HepG2 (cell line): ENCODE measurements around the gene CIDEA. TPM values are rescaled to one million over a fixed set of nuclear protein-coding genes. Genes with fewer than 3 reads are reported as not detected.

ENCODE experiments used
- GABPB1 ChIP-seq: IDR thresholded peaks from 2 replicates; pipeline ENCODE4 v1.6.1; 2016; ENCODE audit warnings: mild to moderate bottlenecking, missing genetic modification reagents, moderate library complexity, missing compliant biosample characterization
- GZF1 ChIP-seq: sonication (generic); formaldehyde crosslinking; IDR thresholded peaks from 2 replicates; pipeline ENCODE4 v1.5.1; 2020; ENCODE audit warnings: mild to moderate bottlenecking, missing genetic modification reagents
- NR2F2 ChIP-seq: IDR thresholded peaks from 2 replicates; pipeline ENCODE4 v1.6.1; 2012; ENCODE audit warnings: low read depth, inconsistent platforms, borderline replicate concordance
- SNAI1 ChIP-seq: sonication (generic); formaldehyde crosslinking; IDR thresholded peaks from 2 replicates; pipeline ENCODE4 v1.5.0; 2020; ENCODE audit warnings: mild to moderate bottlenecking, missing genetic modification reagents, borderline replicate concordance
- TBL1XR1 ChIP-seq: fragments of 150-350 bp; IDR thresholded peaks from 2 replicates; pipeline ENCODE4 v1.6.1; 2014; ENCODE audit warnings: borderline replicate concordance, low read length; ENCODE audit not compliant: partially characterized antibody
- TBX3 ChIP-seq: fragments of 450-650 bp; IDR thresholded peaks from 2 replicates; pipeline ENCODE4 v1.6.1; 2017; ENCODE audit warnings: antibody characterized with exemption, mild to moderate bottlenecking, inconsistent platforms, borderline replicate concordance
- ZNF563 ChIP-seq: sonication (generic); formaldehyde crosslinking; IDR thresholded peaks from 2 replicates; pipeline ENCODE4 v1.8.0; 2022; ENCODE audit warnings: mild to moderate bottlenecking, moderate library complexity, missing genetic modification reagents
- ZNF607 ChIP-seq: sonication (generic); formaldehyde crosslinking; IDR thresholded peaks from 2 replicates; pipeline ENCODE4 v1.5.1; 2020; ENCODE audit warnings: missing genetic modification reagents, mild to moderate bottlenecking, borderline replicate concordance
- ZNF616 ChIP-seq: sonication (generic); formaldehyde crosslinking; IDR thresholded peaks from 2 replicates; pipeline ENCODE4 v1.5.0; 2020; ENCODE audit warnings: low read depth, mild to moderate bottlenecking, missing genetic modification reagents
- ZNF768 ChIP-seq: sonication (generic); formaldehyde crosslinking; IDR thresholded peaks from 2 replicates; pipeline ENCODE4 v1.4.0; 2020; ENCODE audit warnings: missing genetic modification reagents
- ZNF780A ChIP-seq: sonication (generic); formaldehyde crosslinking; IDR thresholded peaks from 2 replicates; pipeline ENCODE4 v1.8.0; 2022; ENCODE audit warnings: mild to moderate bottlenecking, missing genetic modification reagents, moderate library complexity
- ZSCAN20 ChIP-seq: sonication (generic); formaldehyde crosslinking; IDR thresholded peaks from 2 replicates; pipeline ENCODE4 v1.4.0; 2020; ENCODE audit warnings: missing genetic modification reagents, mild to moderate bottlenecking, borderline replicate concordance
- ZSCAN29 ChIP-seq: sonication (generic); formaldehyde crosslinking; conservative IDR thresholded peaks from 2 replicates; pipeline ENCODE4 v1.4.0; 2020; ENCODE audit warnings: mild to moderate bottlenecking, missing genetic modification reagents
- polyA plus RNA-seq, 8 experiments: library from polyadenylated mRNA; depleted of rRNA in 3 of 8; stranded (reverse) in 7 of 8; unstranded in 1 of 8; fragments of >200 nt; fragmentation: Illumina TruSeq in 4 of 8; extraction: Trizol in 4 of 8; gene quantifications; 2 replicates each; pipeline versions ENCODE4 v1.2.1 to v1.2.3, GENCODE V29; 2011 to 2016; ENCODE audit warnings: low read depth in 4 of 8, missing spikeins in 1 of 8, mixed read lengths in 1 of 8; ENCODE audit not compliant: insufficient read depth in 1 of 8
- total RNA-seq, 5 experiments: library from RNA; depleted of rRNA; stranded (reverse); fragments of >200 nt; fragmentation: Illumina TruSeq; extraction: Trizol; gene quantifications; 2 replicates each; pipeline ENCODE4 v1.2.3, GENCODE V29; 2016; ENCODE audit warnings: low read depth in 1 of 5
- TF ChIP-seq, protein P1 (sequence below): sonication (generic); formaldehyde crosslinking; IDR thresholded peaks from 2 replicates; pipeline ENCODE4 v1.5.1; 2020; ENCODE audit warnings: mild to moderate bottlenecking, moderate library complexity, missing genetic modification reagents
- TF ChIP-seq, protein P2 (sequence below): sonication (generic); formaldehyde crosslinking; IDR thresholded peaks from 2 replicates; pipeline ENCODE4 v1.5.0; 2020; ENCODE audit warnings: missing genetic modification reagents
- TF ChIP-seq, protein P3 (sequence below): sonication (generic); formaldehyde crosslinking; IDR thresholded peaks from 2 replicates; pipeline ENCODE4 v1.5.1; 2020; ENCODE audit warnings: mild to moderate bottlenecking, missing genetic modification reagents, moderate library complexity
- TF ChIP-seq, protein P4 (sequence below): sonication (generic); formaldehyde crosslinking; IDR thresholded peaks from 2 replicates; pipeline ENCODE4 v1.4.0; 2020; ENCODE audit warnings: mild to moderate bottlenecking, missing genetic modification reagents
- TF ChIP-seq, protein P5 (sequence below): IDR thresholded peaks from 2 replicates; pipeline ENCODE4 v1.6.1; 2016; ENCODE audit warnings: missing compliant biosample characterization, missing genetic modification reagents, borderline replicate concordance
- TF ChIP-seq, protein P6 (sequence below): IDR thresholded peaks from 2 replicates; pipeline ENCODE4 v1.6.1; 2016; ENCODE audit warnings: low read depth, control low read depth

CIDEA gene
- total and polyA plus RNA-seq, 2 of the 13 experiments (the other 11 are each of a cell fraction or from before 2014, with no cell fraction given) = not detected

DNA sequence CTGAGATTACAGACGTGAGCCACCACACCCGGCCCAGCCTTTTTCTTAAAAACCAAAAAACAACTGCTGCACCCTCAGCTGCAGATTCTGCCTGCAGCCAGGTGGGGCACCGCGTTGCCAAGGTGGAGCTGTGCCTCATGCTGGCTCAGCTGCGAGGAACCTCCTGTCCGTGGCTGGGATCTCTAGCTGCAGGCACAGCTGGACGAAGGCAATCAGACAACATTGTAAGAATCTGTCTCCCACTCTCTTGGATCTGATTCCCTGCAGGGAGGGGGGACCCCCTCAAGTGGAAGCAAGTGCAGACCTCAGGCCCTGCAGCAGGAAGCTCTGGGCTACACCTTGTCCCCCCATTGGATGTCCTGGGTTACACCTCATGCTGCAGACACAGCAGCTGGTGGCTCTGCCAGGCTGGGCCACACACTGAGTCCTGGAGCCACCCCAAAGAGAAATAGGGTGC lies 24.1 kb downstream of the CIDEA start (continued):
- TF ChIP-seq, protein P1, sequence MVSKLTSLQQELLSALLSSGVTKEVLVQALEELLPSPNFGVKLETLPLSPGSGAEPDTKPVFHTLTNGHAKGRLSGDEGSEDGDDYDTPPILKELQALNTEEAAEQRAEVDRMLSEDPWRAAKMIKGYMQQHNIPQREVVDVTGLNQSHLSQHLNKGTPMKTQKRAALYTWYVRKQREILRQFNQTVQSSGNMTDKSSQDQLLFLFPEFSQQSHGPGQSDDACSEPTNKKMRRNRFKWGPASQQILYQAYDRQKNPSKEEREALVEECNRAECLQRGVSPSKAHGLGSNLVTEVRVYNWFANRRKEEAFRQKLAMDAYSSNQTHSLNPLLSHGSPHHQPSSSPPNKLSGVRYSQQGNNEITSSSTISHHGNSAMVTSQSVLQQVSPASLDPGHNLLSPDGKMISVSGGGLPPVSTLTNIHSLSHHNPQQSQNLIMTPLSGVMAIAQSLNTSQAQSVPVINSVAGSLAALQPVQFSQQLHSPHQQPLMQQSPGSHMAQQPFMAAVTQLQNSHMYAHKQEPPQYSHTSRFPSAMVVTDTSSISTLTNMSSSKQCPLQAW = peak; percentile 32; the same call in 1 of the 2 replicates
- TF ChIP-seq ZNF616 (0 out of 2 replicates have a peak, but pooled peaks have one; percentile 52), GABPB1 (CRISPR knock-in tag) (0 out of 2 replicates have a peak, but pooled peaks have one; percentile 24), TBX3 (no peak), ZNF780A (CRISPR knock-in tag) (0 out of 2 replicates have a peak, but pooled peaks have one; percentile 56), TBL1XR1 (no peak), ZSCAN29 (CRISPR knock-in tag) (no peak), NR2F2 (no peak), SNAI1 (CRISPR knock-in tag) (0 out of 2 replicates have a peak, but pooled peaks have one; percentile 54), ZNF607 (CRISPR knock-in tag) (peak; percentile 46; the same call in 1 of the 2 replicates), ZSCAN20 (CRISPR knock-in tag) (no peak), ZNF768 (CRISPR knock-in tag) (peak; percentile 62), GZF1 (CRISPR knock-in tag) (0 out of 2 replicates have a peak, but pooled peaks have one; percentile 18), ZNF563 (CRISPR knock-in tag) (peak; percentile 52; the same call in 1 of the 2 replicates)
- TF ChIP-seq, protein P2, sequence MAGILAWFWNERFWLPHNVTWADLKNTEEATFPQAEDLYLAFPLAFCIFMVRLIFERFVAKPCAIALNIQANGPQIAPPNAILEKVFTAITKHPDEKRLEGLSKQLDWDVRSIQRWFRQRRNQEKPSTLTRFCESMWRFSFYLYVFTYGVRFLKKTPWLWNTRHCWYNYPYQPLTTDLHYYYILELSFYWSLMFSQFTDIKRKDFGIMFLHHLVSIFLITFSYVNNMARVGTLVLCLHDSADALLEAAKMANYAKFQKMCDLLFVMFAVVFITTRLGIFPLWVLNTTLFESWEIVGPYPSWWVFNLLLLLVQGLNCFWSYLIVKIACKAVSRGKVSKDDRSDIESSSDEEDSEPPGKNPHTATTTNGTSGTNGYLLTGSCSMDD (CRISPR knock-in tag) = no peak
- TF ChIP-seq, protein P3, sequence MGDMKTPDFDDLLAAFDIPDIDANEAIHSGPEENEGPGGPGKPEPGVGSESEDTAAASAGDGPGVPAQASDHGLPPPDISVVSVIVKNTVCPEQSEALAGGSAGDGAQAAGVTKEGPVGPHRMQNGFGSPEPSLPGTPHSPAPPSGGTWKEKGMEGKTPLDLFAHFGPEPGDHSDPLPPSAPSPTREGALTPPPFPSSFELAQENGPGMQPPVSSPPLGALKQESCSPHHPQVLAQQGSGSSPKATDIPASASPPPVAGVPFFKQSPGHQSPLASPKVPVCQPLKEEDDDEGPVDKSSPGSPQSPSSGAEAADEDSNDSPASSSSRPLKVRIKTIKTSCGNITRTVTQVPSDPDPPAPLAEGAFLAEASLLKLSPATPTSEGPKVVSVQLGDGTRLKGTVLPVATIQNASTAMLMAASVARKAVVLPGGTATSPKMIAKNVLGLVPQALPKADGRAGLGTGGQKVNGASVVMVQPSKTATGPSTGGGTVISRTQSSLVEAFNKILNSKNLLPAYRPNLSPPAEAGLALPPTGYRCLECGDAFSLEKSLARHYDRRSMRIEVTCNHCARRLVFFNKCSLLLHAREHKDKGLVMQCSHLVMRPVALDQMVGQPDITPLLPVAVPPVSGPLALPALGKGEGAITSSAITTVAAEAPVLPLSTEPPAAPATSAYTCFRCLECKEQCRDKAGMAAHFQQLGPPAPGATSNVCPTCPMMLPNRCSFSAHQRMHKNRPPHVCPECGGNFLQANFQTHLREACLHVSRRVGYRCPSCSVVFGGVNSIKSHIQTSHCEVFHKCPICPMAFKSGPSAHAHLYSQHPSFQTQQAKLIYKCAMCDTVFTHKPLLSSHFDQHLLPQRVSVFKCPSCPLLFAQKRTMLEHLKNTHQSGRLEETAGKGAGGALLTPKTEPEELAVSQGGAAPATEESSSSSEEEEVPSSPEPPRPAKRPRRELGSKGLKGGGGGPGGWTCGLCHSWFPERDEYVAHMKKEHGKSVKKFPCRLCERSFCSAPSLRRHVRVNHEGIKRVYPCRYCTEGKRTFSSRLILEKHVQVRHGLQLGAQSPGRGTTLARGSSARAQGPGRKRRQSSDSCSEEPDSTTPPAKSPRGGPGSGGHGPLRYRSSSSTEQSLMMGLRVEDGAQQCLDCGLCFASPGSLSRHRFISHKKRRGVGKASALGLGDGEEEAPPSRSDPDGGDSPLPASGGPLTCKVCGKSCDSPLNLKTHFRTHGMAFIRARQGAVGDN = peak; percentile 79
- TF ChIP-seq, protein P4, sequence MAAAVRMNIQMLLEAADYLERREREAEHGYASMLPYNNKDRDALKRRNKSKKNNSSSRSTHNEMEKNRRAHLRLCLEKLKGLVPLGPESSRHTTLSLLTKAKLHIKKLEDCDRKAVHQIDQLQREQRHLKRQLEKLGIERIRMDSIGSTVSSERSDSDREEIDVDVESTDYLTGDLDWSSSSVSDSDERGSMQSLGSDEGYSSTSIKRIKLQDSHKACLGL (CRISPR knock-in tag) = peak; percentile 69
- TF ChIP-seq, protein P5, sequence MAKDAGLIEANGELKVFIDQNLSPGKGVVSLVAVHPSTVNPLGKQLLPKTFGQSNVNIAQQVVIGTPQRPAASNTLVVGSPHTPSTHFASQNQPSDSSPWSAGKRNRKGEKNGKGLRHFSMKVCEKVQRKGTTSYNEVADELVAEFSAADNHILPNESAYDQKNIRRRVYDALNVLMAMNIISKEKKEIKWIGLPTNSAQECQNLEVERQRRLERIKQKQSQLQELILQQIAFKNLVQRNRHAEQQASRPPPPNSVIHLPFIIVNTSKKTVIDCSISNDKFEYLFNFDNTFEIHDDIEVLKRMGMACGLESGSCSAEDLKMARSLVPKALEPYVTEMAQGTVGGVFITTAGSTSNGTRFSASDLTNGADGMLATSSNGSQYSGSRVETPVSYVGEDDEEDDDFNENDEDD (CRISPR knock-in tag) = peak; percentile 95
- TF ChIP-seq, protein P6, sequence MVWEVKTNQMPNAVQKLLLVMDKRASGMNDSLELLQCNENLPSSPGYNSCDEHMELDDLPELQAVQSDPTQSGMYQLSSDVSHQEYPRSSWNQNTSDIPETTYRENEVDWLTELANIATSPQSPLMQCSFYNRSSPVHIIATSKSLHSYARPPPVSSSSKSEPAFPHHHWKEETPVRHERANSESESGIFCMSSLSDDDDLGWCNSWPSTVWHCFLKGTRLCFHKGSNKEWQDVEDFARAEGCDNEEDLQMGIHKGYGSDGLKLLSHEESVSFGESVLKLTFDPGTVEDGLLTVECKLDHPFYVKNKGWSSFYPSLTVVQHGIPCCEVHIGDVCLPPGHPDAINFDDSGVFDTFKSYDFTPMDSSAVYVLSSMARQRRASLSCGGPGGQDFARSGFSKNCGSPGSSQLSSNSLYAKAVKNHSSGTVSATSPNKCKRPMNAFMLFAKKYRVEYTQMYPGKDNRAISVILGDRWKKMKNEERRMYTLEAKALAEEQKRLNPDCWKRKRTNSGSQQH (CRISPR knock-in tag) = no peak
